ENCODE measurements around the gene MTA1.

MTA1 gene

GRCh38 chr14:105388110-105388951 lies 31.3 kb upstream of the MTA1 start:
- TF ChIP-seq TAF1 (IDR thresholded peaks at IDR 0.05; ENCODE audit: borderline replicate concordance, low read depth, low read length): no peak
- TF ChIP-seq POLR2AphosphoS5 (IDR thresholded peaks at IDR 0.05; ENCODE audit: low read depth, low read length): no peak
- no peak for TF ChIP-seq POLR2A (IDR thresholded peaks at IDR 0.05; ENCODE audit: low read depth, low read length)
- FAIRE-seq: no peak
- DNase-seq (ENCODE audit: insufficient read length): no peak

DNA sequence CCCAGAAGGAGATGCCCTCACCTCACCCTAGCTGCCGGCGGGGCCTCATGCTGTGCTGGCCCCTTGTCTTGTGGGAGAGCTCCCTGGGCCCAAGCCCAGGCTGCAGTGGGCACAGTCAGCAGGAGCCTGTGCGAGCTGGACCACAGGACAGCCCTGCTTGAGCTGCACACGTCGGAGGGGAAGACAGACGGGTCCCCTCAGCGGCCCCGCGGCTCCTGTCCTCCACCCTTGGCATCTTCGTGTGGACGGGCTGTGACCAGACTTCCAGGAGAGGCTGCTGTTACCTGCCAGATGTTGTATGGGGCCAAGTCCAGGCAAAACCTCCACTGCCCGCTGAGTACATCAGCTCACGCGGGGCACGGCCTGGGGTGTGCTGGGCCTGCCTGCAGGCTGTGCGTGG lies 30.7 kb upstream of the MTA1 start:
- DNase-seq (ENCODE audit: insufficient read length): no peak
- TF ChIP-seq TAF1 (IDR thresholded peaks at IDR 0.05; ENCODE audit: borderline replicate concordance, low read depth, low read length) (no peak), POLR2A (IDR thresholded peaks at IDR 0.05; ENCODE audit: low read depth, low read length) (no peak), POLR2AphosphoS5 (IDR thresholded peaks at IDR 0.05; ENCODE audit: low read depth, low read length) (no peak)
- no peak for FAIRE-seq

DNA sequence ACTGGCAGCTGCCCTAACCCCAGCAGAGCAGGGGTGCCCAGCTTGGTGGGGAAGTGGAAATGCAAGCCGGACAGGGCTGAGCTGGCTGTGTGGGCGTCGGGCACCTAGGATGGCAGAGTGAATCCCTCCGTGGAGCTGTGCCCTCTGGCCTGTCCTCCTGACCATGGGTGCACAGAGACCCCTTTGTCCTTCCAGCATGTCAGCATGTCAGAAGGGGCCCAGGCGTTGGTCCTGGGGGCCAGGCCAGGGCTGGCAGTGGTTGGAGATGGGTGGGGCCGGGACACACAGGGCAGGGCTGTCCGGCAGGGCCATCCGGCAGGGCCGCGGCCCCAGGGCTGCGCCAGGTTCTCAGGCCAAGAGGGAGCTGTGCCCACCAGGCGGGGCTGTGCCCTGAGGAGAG lies 30.1 kb upstream of the MTA1 start:
- no peak for TF ChIP-seq POLR2AphosphoS5 (IDR thresholded peaks at IDR 0.05; ENCODE audit: low read depth, low read length)
- no peak for TF ChIP-seq POLR2A (IDR thresholded peaks at IDR 0.05; ENCODE audit: low read depth, low read length)
- no peak for TF ChIP-seq TAF1 (IDR thresholded peaks at IDR 0.05; ENCODE audit: borderline replicate concordance, low read depth, low read length)
- DNase-seq (ENCODE audit: insufficient read length) (no peak), FAIRE-seq (no peak)

- DNase-seq (ENCODE audit: insufficient read length): no peak
- no peak for TF ChIP-seq POLR2A (IDR thresholded peaks at IDR 0.05; ENCODE audit: low read depth, low read length)
- no peak for TF ChIP-seq POLR2AphosphoS5 (IDR thresholded peaks at IDR 0.05; ENCODE audit: low read depth, low read length)
- TF ChIP-seq TAF1 (IDR thresholded peaks at IDR 0.05; ENCODE audit: borderline replicate concordance, low read depth, low read length): no peak
- no peak for FAIRE-seq
Observed at GRCh38 chr14:105389976-105390848, 29.4 kb upstream of the MTA1 start.

- no peak for FAIRE-seq
Observed at GRCh38 chr14:105390849-105391500, 28.7 kb upstream of the MTA1 start.

DNA sequence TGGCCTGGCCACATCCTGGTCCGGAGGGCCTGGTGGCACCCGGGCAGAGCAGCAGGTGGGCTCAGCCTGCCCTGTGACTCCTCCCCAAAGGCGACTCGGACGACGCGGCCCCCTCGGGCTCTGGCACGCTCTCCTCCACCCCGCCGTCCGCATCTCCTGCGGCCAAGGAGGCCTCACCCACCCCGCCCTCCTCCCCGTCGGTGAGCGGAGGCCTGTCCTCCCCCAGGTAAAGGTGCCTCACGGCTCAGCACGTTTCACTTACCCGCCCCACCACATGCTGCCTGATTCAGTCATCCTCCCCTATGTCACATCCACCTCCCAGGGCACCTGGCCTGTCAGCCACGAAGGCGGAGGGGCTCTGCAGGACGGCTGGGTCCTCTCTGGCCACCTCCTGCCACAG lies 28.1 kb upstream of the MTA1 start:
- DNase-seq (ENCODE audit: insufficient read length) (no peak), FAIRE-seq (no peak)
- no peak for TF ChIP-seq POLR2A (IDR thresholded peaks at IDR 0.05; ENCODE audit: low read depth, low read length)
- no peak for TF ChIP-seq TAF1 (IDR thresholded peaks at IDR 0.05; ENCODE audit: borderline replicate concordance, low read depth, low read length)
- TF ChIP-seq POLR2AphosphoS5 (IDR thresholded peaks at IDR 0.05; ENCODE audit: low read depth, low read length): no peak

More at GRCh38 chr14:105390849-105391500, 28.7 kb upstream of the MTA1 start:
- no peak for DNase-seq (ENCODE audit: insufficient read length)
- TF ChIP-seq TAF1 (IDR thresholded peaks at IDR 0.05; ENCODE audit: borderline replicate concordance, low read depth, low read length) (no peak), POLR2A (IDR thresholded peaks at IDR 0.05; ENCODE audit: low read depth, low read length) (no peak), POLR2AphosphoS5 (IDR thresholded peaks at IDR 0.05; ENCODE audit: low read depth, low read length) (no peak)

GRCh38 chr14:105392131-105393090 lies 27.2 kb upstream of the MTA1 start:
- no peak for DNase-seq (ENCODE audit: insufficient read length)

GRCh38 chr14:105393151-105393550 lies 26.5 kb upstream of the MTA1 start:
- DNase-seq (ENCODE audit: insufficient read length) (no peak), FAIRE-seq (no peak)
- TF ChIP-seq TAF1 (IDR thresholded peaks at IDR 0.05; ENCODE audit: borderline replicate concordance, low read depth, low read length) (no peak), POLR2A (IDR thresholded peaks at IDR 0.05; ENCODE audit: low read depth, low read length) (no peak), POLR2AphosphoS5 (IDR thresholded peaks at IDR 0.05; ENCODE audit: low read depth, low read length) (no peak)

More at GRCh38 chr14:105392131-105393090, 27.2 kb upstream of the MTA1 start:
- TF ChIP-seq POLR2AphosphoS5 (IDR thresholded peaks at IDR 0.05; ENCODE audit: low read depth, low read length): no peak
- TF ChIP-seq TAF1 (IDR thresholded peaks at IDR 0.05; ENCODE audit: borderline replicate concordance, low read depth, low read length): no peak
- TF ChIP-seq POLR2A (IDR thresholded peaks at IDR 0.05; ENCODE audit: low read depth, low read length): no peak
- FAIRE-seq: no peak

DNA sequence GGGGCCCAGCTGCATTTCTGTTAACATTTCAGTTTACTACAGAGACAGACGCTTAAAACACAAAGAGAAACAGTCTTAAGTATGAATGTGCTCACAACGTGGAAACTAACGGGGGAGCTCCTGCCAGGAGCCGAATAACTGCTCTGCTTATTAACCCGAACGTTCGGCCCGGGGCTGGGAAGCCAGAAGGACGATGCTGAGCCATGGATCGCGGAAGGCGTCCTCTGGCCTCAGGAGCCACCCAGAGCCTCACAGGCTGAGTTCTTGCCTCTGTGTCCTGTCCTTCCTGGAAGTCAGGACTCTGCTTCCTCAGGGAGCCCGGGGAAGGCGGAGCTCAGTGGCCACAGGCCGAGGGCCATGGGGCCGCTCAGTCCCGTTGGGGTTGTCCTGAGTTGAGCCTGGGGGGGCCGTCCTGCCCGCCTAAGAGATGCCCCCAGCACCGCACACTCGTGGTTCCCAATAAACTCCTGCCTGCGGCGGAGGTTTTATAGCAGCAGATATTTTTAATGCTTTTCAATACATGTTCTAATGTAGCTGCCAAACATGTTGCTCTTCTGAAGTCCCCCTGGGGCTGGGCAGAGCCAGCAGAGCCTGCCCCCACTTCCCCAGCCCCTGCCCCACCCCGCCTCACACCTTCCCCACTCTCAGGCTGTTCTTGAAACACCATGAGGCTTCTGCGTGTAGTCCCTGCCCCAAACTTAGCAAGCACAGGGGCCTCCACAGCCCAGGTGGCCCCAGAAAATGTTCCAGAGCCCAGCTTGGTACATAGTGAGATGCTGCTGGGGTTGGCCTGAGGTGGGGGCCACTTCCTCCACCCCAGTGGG lies 24.7 kb upstream of the MTA1 start:
- no peak for FAIRE-seq
- TF ChIP-seq TAF1 (IDR thresholded peaks at IDR 0.05; ENCODE audit: borderline replicate concordance, low read depth, low read length) (no peak), POLR2A (IDR thresholded peaks at IDR 0.05; ENCODE audit: low read depth, low read length) (no peak), POLR2AphosphoS5 (IDR thresholded peaks at IDR 0.05; ENCODE audit: low read depth, low read length) (no peak)

GRCh38 chr14:105395538-105395854 lies 24.1 kb upstream of the MTA1 start:
- no peak for TF ChIP-seq TAF1 (IDR thresholded peaks at IDR 0.05; ENCODE audit: borderline replicate concordance, low read depth, low read length)
- FAIRE-seq (no peak), DNase-seq (ENCODE audit: insufficient read length) (no peak)

More for the DNA sequence above, 24.7 kb upstream of the MTA1 start:
- no peak for DNase-seq (ENCODE audit: insufficient read length)
